Measurements from ENCODE around the gene FLRT3. TPM values are rescaled to one million over a fixed set of nuclear protein-coding genes. Genes with fewer than 3 reads are reported as not detected.

Gene FLRT3
- total and polyA plus RNA-seq, 2 donors (not counting 1 experiment from before 2014, with no cell fraction given): not detected

DNA sequence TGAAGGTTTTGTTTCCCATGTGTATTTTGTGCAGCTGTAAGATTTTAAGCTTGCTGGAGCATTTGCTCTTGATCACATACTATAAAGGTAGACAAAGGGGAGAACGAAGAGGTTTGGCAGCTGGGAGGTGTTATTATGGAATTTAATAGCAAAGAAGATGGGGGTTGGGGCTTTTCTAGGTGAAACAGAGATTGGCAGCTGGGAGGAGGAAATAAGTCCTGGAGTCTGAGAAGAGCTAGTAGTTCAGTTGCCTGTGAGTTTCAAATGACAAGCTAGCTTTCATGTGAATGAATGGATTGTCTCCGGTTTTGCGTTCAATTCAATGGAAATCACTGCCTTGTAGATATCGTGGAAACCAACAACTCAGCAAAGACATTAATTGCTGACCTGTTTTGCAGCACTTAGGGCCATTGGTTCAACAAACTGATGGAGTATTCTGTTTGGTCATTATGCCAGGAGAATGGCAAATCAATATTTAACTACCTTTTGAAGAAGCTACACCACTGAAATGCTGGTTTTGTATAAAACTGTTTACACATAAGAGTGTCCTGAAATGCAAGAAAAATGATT, 38.1 kb upstream of the FLRT3 start:
- Mint-ChIP-seq H3K4me1 (no peaks in the 10 kb centered on the region), H3K27me3 (peaks cover 4% of the 10 kb centered on the region), H3K27ac (no peak overlapping the region), H3K4me3 (no peak overlapping the region), H3K9me3 (ENCODE audit: insufficient read depth) (no peaks in the 10 kb centered on the region)
- no peaks in the 10 kb centered on the region for H3K9me3 ChIP-seq (ENCODE audit: control extremely low read depth in 1 of 3, control insufficient read depth in 2 of 3, insufficient read depth in 1 of 3, low read length in 2 of 3)
- no peaks in the 10 kb centered on the region for H3K27me3 ChIP-seq (replicated peaks in 1 of 4; ENCODE audit: control extremely low read depth in 1 of 4, control insufficient read depth in 3 of 4, insufficient read depth in 4 of 4, low read length in 3 of 4)
- no peak overlapping the region for H3K27ac ChIP-seq (ENCODE audit: low read length in 2 of 2)
- H2AFZ ChIP-seq (ENCODE audit: insufficient read depth, low read depth, low read length, poor library complexity, severe bottlenecking): no peak overlapping the region
- no peaks in the 10 kb centered on the region for H3K4me1 ChIP-seq (ENCODE audit: control insufficient read depth in 2 of 2, insufficient read depth in 2 of 2, low read length in 2 of 2)
- H3K4me3 ChIP-seq (ENCODE audit: control extremely low read depth in 1 of 5, extremely low read depth in 1 of 5, insufficient read depth in 1 of 5, low read depth in 2 of 5, low read length in 4 of 5): no peak overlapping the region
- H3K9ac ChIP-seq (ENCODE audit: low read length): no peak overlapping the region
- no peaks in the 10 kb centered on the region for H3K36me3 ChIP-seq (replicated peaks in 1 of 2; ENCODE audit: control extremely low read depth in 1 of 2, control insufficient read depth in 1 of 2, extremely low read depth in 1 of 2, insufficient read depth in 2 of 2, low read length in 1 of 2)
- intact Hi-C loops (cut with micrococcal nuclease): no loop called here
- no peak for ATAC-seq (ENCODE audit: low read depth)
- 89% methylated on average over 3 of the region's 4 CpGs for WGBS (ENCODE audit: insufficient coverage)
- no peaks in the 10 kb centered on the region for H4K20me1 ChIP-seq (ENCODE audit: control insufficient read depth, insufficient read depth, low read length, poor library complexity, severe bottlenecking)
- TF ChIP-seq, protein P1, sequence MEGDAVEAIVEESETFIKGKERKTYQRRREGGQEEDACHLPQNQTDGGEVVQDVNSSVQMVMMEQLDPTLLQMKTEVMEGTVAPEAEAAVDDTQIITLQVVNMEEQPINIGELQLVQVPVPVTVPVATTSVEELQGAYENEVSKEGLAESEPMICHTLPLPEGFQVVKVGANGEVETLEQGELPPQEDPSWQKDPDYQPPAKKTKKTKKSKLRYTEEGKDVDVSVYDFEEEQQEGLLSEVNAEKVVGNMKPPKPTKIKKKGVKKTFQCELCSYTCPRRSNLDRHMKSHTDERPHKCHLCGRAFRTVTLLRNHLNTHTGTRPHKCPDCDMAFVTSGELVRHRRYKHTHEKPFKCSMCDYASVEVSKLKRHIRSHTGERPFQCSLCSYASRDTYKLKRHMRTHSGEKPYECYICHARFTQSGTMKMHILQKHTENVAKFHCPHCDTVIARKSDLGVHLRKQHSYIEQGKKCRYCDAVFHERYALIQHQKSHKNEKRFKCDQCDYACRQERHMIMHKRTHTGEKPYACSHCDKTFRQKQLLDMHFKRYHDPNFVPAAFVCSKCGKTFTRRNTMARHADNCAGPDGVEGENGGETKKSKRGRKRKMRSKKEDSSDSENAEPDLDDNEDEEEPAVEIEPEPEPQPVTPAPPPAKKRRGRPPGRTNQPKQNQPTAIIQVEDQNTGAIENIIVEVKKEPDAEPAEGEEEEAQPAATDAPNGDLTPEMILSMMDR (IDR thresholded peaks at IDR 0.05): no peak
- ChIA-PET POLR2A (no interaction called here), CTCF (no interaction called here)
- no peak for DNase-seq
- H3K79me2 ChIP-seq (ENCODE audit: control insufficient read depth, insufficient read depth, low read length): no peaks in the 10 kb centered on the region
- no peak overlapping the region for H3K4me2 ChIP-seq (replicated peaks; ENCODE audit: low read depth, low read length, poor library complexity, severe bottlenecking)

GRCh38 chr20:14374196-14374595, 36.8 kb upstream of the FLRT3 start:
- Histone ChIP-seq H3K9me3 (ENCODE audit: control extremely low read depth in 1 of 3, control insufficient read depth in 2 of 3, insufficient read depth in 1 of 3, low read length in 2 of 3) (no peaks in the 10 kb centered on the region), H3K4me3 (ENCODE audit: control extremely low read depth in 1 of 5, extremely low read depth in 1 of 5, insufficient read depth in 1 of 5, low read depth in 2 of 5, low read length in 4 of 5) (no peak overlapping the region), H3K79me2 (ENCODE audit: control insufficient read depth, insufficient read depth, low read length) (no peaks in the 10 kb centered on the region), H3K36me3 (replicated peaks in 1 of 2; ENCODE audit: control extremely low read depth in 1 of 2, control insufficient read depth in 1 of 2, extremely low read depth in 1 of 2, insufficient read depth in 2 of 2, low read length in 1 of 2) (no peaks in the 10 kb centered on the region), H3K27ac (ENCODE audit: low read length in 2 of 2) (no peak overlapping the region), H2AFZ (ENCODE audit: insufficient read depth, low read depth, low read length, poor library complexity, severe bottlenecking) (no peak overlapping the region), H4K20me1 (ENCODE audit: control insufficient read depth, insufficient read depth, low read length, poor library complexity, severe bottlenecking) (no peaks in the 10 kb centered on the region), H3K9ac (ENCODE audit: low read length) (no peak overlapping the region), H3K27me3 (replicated peaks in 1 of 4; ENCODE audit: control extremely low read depth in 1 of 4, control insufficient read depth in 3 of 4, insufficient read depth in 4 of 4, low read length in 3 of 4) (no peaks in the 10 kb centered on the region), H3K4me1 (ENCODE audit: control insufficient read depth in 2 of 2, insufficient read depth in 2 of 2, low read length in 2 of 2) (no peaks in the 10 kb centered on the region), H3K4me2 (replicated peaks; ENCODE audit: low read depth, low read length, poor library complexity, severe bottlenecking) (no peak overlapping the region)
- POLR2A ChIA-PET: no interaction called here
- no peaks in the 10 kb centered on the region for H3K9me3 Mint-ChIP-seq (ENCODE audit: insufficient read depth)
- no peak overlapping the region for H3K27ac Mint-ChIP-seq
- no peak for DNase-seq
- intact Hi-C loops (cut with micrococcal nuclease): no loop called here
- no peak overlapping the region for H3K4me3 Mint-ChIP-seq
- 33% methylated on average over 1 of the region's 3 CpGs for whole genome bisulfite sequencing (ENCODE audit: insufficient coverage)
- TF ChIP-seq, protein P1 (IDR thresholded peaks at IDR 0.05): no peak
- TF ChIP-seq EZH2 (IDR thresholded peaks at IDR 0.05; ENCODE audit: borderline replicate concordance, insufficient read depth, low read depth, low read length, poor library complexity, severe bottlenecking): no peak
- no peak for ATAC-seq (ENCODE audit: low read depth)
- CTCF ChIA-PET: no interaction called here
- peaks cover 4% of the 10 kb centered on the region for H3K27me3 Mint-ChIP-seq
- H3K4me1 Mint-ChIP-seq: no peaks in the 10 kb centered on the region

All from B cell (primary cell).